Fibroblast of lung (primary cell): Measurements from ENCODE around the gene TREM1.

ENCODE experiments used
- CTCF ChIP-seq, 2 donors: IDR thresholded peaks in 1 of 2; conservative IDR thresholded peaks in 1 of 2; 1 replicate in 1 of 2; 2 replicates in 1 of 2; pipeline ENCODE4 v1.5.1; 2011 to 2012; ENCODE audit warnings: low read length in 2 of 2, control low read depth in 1 of 2, inconsistent platforms in 1 of 2, low read depth in 1 of 2, mild to moderate bottlenecking in 1 of 2
- EZH2 ChIP-seq: IDR thresholded peaks from 2 replicates; pipeline ENCODE4 v1.5.1; 2012; ENCODE audit warnings: low read length, control low read depth, mild to moderate bottlenecking; ENCODE audit errors: missing control alignments

GRCh38 chr6:41288754-41289129 is 2.3 kb upstream of the TREM1 start:
- TF ChIP-seq CTCF (conservative IDR thresholded peaks at IDR 0.05 in 1 of 2, IDR thresholded peaks at IDR 0.05 in 1 of 2; ENCODE audit: low read depth in 1 of 2, low read length in 2 of 2) (no peak), EZH2 (no peak)
